NCI-H774 (cell line): ENCODE results near the gene TBC1D30.

Experiments used
- DNase-seq: peaks from one replicate; lab custom pipeline; 2025; lab: John Stamatoyannopoulos, UW

TBC1D30 gene

DNA sequence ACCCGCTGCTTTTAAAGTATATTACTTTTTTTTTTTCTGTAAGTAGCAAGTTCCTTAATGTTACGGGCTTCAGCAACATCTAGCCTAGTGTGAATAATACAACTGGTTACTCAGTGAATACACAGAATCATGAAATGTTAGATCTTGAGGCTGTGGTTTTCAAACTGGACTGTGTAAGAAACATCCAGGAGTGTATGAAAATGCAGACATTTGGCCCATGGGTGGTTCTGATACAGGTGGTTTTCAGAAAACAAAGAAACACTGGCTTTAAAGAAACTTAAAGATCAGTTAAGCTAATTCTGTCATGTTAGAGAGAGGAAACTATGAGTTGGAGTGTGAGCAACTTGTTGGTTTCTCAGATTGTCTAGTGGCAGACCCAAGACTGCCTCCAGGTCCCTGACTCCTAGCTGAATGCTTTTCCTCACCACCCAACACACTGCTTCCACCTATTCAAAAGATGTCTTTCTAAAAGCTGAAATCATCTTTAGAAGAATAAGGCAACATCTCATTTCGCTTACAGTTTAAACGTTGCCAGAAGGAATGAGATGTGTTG lies 36.1 kb downstream of the TBC1D30 start:
- DNase-seq = no peak

DNA sequence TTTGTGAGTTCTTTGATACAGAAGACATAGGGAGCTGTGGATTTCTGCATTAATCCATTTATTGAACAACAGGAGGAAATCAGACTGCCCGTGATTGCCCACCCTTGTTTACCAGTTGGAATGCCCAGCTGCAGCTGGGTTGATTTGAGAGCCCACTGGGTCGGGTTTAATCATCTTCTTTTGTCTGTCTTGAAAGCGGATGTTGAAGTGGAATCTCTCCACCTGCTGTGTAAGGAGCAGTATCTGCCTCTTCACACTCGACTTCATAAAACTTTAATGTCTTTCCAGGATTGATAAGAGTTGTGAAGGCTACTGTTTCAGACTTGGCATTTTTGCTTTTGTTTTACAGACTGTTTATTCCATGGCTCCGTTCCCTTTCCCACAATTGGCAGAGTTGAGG lies 39.9 kb downstream of the TBC1D30 start:
- DNase-seq = no peak

DNA sequence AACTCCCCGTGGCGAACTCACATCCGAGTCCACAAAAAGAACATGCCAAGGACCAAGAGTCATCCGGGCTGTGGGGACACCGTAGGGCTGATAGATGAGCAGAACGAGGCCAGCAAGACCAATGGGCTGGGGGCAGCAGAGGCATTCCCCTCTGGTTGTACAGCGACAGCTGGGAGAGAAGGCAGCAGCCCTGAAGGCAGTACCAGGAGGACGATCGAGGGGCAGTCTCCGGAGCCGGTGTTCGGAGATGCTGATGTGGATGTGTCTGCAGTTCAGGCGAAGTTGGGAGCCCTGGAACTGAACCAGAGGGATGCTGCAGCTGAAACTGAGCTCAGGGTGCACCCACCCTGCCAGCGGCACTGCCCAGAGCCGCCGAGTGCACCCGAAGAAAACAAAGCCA lies 50.7 kb downstream of the TBC1D30 start:
- no peak for DNase-seq

DNA sequence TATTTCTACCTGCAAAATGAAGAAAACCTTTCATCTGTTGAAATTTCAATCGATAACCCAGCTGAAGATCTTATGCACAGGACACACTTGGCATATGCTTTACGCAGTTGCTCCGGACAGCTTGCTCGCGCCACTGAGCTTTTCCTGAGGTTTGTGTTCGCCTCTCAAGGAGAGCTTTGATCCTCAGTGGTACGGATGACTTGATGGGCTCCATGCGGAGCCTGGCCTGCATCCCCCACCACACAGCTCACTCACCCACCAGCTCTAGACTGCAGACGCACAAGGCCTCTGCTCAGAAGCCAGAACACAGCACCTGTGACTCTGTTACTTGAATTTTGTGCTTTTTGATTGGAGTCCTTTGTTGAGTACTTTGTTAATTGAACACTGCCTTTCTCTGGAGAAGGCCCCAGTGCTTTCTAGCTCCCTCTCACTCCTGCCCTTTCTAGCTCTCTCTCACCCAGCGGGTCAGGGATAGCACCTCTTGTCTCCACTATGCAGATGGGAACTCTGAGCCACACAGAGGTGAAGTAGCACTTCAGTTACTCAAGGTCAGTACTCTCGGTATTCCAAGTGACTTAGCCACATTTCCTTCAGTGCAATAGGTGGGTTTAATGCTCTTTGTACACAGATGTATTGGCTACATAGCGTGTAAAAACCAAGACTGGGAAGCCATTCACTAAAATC lies 52.1 kb downstream of the TBC1D30 start:
- DNase-seq = no peak

DNA sequence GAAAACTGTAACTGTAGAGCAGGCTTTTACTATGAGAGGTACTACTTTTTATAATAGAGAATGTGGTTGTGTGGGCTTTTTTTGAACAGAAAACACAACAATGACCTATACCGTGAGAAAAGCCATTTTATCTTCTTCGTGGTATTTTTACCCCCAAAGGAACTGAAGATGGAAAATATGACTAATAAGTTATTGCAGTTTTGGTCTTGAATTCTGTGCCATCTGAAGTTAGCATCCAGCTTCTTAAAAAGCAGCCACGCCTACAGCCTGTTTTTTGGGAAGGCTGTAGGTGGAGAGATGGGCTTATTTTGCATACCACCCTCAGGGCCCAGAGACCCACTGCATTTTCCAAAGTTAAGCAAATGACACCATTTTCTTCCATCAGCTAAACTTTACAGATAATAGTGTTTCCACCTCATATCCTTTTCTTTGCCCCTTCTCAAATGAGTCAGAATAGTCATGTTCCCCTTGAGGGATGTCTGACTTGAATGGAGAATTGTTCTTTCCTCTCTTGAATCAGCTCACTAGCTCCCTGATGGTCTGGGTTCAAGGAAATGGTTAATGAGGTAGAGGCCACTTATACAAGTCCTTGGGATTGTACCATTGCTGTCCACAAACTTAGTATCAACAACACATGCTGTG lies 53.0 kb downstream of the TBC1D30 start:
- no peak for DNase-seq

DNA sequence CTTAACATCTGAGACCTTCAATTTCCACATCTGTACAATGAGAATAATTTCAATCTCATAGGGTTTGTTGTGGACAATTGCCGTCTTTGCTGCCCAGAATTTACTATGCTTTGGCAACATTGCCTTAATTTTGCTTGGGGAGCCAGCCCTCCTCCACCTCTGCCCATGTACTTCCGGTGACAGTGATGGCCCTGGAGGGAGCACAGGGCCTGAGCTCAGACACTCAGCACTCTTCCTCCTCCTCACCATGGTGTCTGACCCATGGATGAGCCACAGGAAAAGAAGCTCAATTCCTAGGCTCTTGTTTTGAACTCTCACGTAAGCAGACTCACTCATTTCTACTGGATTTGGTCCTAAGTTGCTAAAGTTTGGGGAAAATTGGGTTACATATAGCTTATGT lies 58.2 kb downstream of the TBC1D30 start:
- no peak for DNase-seq

DNA sequence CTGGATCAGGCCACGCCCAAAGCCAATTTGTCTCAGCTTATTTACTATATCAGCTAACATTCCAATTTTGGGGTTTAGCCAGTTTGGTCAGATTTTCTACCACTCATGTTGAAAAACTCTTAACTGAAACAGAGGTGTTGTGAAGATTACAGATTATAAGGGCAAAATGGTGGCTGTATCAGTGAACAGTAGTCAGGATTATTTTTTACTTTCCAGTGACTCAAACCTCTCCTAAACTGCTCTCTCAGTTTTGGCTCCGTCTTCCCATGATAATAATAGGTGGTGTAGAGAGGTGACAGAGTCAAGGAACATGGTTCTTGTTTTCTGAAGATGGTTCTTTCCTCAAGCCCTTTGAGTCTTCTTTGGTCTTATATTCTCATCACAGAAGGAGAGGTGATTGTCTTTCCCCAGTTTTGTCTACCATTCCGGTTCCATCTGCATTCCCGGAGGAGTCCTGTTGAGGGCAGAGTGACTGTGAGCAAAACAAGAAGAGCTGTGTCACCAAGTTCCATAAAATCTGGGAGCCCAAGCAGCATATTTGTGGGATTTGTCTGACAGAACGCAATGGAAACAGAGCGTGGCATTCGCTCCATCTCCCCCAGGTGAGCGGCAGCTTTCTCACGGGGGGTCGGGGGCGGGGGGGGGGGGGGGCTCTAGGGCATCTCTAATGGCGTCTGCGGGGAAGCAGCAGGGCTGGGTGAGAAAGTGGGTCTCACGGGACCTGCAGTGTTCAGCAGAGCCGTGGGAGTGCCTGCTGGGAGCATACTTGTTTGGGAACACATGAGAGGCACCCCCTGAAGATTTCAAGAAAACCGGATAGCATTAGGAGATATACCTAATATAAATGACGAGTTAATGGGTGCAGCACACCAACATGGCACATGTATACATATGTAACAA lies 59.1 kb downstream of the TBC1D30 start:
- DNase-seq = no peak

DNA sequence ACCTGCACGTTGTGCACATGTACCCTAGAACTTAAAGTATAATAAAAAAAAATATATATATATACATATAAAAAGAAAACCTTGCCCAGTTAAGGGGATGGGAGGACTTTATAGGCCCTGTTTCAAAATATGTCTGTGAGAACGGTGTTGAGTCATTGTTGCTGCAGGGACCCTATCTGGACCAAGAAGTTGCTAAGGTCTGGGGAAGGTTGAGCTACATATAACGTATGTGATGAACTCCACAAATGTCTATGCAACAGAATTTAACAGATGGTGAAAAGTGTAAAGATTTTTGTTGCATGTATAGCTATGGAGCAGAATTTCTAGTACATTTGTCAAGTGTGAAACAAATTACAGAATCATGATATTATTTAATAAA lies 59.7 kb downstream of the TBC1D30 start:
- no peak for DNase-seq

DNA sequence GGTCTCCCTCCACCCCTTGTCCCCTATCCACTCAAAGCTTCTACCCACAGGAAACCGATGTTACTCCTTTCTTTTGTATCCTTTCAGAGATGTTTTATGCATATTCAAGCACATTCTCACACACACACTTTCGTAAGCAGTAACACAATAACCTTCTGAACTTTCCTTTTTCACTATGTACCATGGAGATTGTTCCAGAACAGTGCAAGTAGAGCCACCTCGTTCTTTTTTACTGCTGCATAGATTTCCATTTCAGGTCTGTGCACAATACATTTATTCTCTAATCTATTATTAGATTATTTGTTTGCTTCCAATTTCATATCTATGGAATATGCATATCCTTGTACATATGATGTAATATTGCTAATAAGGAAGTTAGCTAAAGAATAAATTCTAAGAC lies 60.3 kb downstream of the TBC1D30 start:
- no peak for DNase-seq

DNA sequence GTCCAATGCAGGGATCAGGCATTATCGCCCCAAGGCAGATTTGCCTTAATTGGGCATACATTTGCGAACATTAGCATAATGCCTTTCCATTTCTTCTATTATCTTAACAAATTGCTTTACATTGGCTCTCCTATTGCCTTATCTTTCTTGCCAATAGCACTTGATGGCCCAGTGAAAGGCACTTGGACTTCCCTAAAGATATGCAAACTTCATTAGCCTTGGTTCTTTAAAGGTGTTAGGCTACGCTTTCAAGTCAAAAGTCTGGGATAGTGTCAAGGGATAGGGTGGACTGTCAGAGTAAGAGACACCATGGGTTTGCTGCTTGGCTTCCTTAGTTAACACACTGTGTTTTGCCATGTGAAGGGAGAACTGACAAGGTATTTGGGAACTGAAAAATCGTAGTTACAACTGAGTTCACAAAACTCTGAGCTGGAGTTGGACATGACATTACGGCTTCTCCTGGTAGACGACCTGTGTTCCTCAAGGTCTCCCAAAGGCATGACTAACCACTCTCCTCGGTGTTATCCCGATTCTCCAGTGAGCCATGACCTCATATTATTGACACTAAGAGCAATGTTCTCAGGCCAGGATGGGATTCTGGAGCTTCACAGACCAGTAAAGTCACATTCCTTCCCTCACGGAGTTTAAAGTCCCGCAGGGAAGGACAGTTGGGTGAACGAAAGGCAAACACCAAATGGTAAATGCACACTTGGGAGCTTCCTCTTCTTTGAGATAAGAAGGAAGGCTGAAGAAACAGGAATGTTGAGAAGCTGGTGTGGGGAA lies 65.2 kb downstream of the TBC1D30 start:
- no peak for DNase-seq

DNA sequence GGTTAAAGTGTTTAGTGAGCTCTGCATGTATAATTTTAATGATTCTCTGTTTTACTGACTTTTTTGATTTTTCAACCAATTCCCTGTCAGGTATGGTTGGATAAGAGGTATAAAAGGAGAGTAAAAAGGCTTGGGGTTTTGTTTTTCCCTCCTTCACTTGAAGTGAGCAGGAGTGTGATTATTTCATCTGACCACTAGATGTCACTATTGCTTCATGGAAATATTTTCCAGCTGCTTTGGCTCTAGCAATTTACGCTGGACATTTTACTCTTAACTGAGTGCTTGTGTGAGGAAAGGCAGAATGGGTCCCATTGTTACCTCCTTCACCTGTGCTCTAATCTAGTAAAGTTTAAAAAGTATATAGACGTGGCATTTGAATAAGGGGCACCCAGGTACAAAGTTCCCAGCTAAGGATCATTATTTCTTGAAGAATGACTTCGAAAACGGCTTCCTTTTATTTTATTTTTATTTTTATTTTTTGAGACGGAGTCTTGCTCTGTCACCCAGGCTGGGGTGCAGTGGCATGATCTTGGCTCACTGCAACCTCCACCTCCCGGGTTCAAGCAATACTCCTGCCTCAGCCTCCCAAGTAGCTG lies 66.5 kb downstream of the TBC1D30 start:
- peak; percentile 79 for DNase-seq

DNA sequence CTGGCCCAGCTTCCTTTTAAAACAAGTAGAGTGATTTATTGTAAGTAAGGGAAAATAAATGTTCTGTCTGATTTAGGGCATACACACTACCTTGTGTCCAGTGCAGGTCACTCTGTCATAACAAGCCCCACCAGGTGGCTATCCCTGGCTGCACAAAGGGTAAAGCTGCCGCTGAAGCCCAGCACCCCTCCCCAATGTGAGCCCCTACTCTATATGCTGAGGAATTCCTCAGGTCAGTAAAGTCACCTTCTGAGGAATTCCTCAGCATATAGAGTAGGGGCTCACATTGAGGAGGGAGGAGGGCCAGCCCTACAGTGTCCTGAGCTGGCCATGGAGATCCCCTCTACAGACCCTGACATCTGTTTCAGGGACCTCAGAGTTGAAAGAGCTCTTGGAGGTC lies 67.2 kb downstream of the TBC1D30 start:
- DNase-seq = no peak

DNA sequence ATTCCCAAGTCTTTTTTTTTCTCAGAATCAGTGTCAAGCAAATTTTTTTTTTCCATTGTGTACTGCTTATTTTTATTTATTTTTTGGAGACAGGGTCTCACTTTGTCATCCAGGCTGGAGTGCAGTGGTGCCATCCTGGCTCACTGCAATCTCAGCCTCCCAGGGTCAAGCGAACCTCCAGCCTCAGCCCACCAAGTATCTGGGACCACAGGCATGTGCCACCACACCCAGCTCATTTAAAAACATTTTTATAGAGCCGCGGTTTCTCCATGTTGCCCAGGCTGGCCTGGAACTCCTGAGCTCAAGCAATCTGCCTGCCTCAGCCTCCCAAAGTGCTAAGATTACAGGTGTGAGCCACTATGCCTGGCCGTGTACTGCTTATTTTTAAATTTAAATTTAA lies 68.1 kb downstream of the TBC1D30 start:
- no peak for DNase-seq

DNA sequence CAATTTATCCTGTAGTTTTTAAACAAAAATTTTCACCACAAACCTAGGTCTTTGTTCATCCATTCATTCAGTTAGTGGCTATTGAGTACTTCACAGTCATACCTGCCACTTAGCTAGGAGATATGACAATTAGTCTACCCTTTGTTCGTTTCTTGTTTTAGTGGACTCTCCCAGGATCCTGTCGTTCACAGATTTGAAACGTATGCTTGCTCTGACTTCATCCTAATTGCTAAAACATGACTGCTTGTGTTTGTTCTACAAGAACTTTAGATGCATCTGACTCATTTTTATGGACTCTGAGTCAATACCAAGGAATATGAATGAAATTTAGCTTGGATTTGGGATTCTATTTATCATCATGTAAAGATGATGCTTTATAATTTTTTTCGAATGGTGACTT lies 69.5 kb downstream of the TBC1D30 start:
- peak; percentile 35 for DNase-seq

DNA sequence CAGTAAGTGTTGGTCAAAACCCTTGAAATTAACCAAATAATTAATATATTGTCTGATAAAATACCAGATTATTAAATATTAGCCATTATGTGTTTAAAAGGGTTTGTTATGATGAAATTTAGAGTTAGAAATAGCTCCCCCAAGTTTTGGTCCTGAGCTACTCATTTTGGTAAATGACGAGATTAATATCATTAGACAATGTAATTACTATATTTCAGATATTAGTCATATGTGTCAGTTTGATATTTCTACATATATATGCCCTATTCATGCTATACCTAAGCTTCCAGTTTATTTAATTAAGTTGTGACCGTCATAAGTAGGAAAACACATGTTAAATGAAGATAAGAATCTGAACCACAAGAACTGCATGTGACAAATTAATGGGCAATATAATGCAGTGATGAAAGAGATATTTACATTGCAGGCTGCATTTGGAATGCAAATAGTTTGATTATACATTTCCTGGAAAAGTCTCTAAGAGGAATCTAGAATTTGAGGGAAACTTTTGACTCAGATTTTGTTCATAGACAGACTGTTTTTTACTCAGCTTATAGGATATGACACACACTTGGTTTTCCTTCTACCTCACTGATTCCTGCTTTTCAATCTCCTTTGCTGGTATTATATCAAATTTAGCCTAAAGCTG lies 70.5 kb downstream of the TBC1D30 start:
- no peak for DNase-seq

DNA sequence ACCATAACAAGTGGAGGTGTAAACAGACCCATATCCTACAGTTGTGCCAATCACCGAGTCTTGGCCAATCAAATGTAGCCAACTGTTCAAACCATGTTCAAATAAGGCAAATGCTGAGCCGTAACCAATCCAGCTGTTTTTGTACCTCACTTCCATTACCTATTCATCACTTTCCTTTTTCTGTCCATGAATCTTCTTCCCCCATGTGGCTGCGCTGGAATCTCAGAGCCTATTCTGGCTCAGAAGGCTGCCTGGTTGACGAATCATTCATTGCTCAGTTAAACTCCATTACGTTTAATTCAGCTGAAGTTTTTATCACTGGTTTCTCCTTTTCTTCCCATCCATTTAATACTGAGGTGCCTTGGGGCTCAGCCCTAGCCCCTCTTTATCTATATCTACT lies 71.1 kb downstream of the TBC1D30 start:
- DNase-seq = no peak

DNA sequence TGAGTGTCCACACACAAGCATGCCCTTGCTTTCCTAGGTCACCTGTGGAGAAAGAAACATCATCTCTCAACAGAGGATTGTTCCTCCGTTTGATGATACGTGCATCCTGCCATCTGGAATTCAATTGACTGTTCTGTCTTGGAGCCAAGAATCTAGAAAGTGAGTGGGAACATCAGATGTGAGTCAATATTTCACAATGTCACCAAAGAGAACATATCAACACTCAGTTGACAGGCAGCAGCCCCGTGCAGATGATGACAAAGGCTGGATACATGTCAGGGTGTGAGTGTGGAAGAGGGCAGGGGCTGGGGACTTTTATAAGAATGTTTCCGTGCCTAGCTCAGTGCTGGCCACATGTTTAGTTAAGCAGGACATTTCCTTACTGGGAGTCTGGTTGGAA lies 76.1 kb downstream of the TBC1D30 start:
- no peak for DNase-seq

DNA sequence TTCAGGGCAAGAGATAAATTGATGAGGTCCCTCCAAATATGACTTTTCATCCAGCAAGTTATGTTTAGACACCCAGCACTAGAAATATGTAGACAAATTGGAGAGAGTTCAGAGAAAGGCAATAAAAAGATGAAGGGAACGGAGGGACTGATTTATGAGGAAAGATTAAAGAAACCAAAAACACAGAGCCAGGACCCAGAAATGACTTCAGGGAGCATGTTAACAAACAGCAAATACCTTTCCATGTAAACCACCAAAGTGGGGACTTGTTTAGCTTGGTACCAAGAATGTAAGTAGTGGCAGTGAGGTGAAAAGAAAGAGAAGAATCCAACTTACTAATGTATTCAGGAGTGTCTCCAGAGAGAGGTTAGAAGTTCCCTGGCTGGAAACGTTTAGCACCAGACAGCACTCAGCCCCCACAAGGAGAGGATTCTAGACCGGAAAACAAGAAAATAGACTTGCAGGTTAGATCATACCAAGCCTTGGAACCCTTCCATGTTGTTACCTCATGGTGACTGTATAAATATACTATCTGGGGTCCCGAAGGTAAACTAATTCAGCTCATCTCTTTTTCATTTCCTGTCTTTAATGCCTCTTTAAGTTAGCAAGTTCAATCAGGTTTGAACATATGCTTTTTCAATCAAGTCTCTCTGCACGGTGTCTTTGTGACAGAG lies 79.2 kb downstream of the TBC1D30 start:
- DNase-seq = no peak

DNA sequence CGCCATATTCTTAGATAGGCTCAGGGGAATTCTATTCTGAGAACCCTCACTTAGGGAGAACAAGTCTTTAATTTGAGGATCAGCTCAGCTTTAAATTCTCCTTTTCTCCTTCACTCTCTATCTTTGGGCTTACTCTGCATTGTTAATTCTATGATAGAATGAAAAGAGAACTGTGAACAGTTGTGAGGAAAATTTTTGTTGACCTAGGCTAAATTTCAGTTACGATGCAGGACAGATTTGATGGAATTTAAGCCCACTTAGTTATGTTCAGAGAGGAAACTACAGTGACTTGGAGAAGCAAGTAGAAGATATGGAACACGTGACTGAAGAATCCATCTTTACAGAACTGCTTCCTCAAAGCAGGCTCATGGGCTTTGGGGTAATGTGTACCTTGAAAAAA lies 82.7 kb downstream of the TBC1D30 start:
- no peak for DNase-seq

DNA sequence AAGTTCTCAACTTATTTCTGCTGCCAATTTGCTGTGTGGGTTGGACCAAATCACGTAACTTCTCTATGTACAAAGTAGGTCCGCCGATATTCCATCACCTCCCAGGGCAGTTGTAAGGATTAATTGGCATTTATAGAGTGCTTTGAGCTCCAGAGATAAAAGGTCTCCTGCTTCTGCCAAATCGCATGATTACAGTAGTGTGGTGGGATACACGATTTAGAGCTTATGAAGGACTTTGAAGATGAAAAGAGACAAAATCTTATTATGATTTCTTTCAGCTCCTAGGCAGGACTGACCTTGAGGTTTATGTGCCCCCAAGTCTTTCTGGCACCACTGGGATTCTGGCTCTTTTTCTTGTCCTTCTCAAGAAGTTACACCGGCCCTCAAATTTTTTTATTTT lies 84.7 kb downstream of the TBC1D30 start:
- DNase-seq = no peak

DNA sequence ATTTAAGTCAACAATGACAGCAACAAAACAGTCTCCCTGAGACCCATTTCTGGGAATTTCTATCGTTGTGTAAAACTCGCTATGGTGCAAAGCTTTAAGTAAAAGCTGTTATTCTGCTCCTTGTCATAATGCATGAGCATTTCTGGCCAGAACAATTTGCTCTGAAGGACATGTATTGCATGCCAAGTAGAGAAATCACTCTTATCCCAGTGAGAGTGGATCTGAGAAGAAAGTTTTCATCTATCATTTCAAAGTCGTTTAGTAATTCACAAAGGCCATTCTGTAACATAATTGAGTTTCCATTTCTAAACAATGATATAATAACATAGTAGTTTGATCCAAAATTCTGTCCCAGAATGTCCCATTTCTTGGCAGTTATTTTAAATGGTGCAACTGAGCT lies 86.6 kb downstream of the TBC1D30 start:
- no peak for DNase-seq
